Measurements from ENCODE around the gene HOXA4. TPM values are rescaled to one million over a fixed set of nuclear protein-coding genes. Genes with fewer than 3 reads are reported as not detected.

HOXA4 gene
- total RNA-seq, 1 experiment from 2014 or later, result not detected

GRCh38 chr7:27138985-27139333 is 8.4 kb upstream of the HOXA4 start:
- POLR2A ChIA-PET, result no interaction called here
- H3K27me3 Mint-ChIP-seq (ENCODE audit: low read depth), result peaks cover 100% of the 10 kb centered on the region

More at GRCh38 chr7:27138985-27139333, 8.4 kb upstream of the HOXA4 start:
- CTCF ChIA-PET, result interaction anchor here (0.6 kb wide), 1 partner anchor 101 kb away, joined by 3 read pairs; no protein-coding TSS in a partner anchor
- TF ChIP-seq SMAD3 (CRISPR knock-in tag; IDR thresholded peaks at IDR 0.05; ENCODE audit: borderline replicate concordance) (no peak), GRHL2 (CRISPR knock-in tag; IDR thresholded peaks at IDR 0.05; ENCODE audit: insufficient replicate concordance, severe bottlenecking) (no peak), CTCF (IDR thresholded peaks at IDR 0.05) (no peak), ZNF281 (CRISPR knock-in tag; IDR thresholded peaks at IDR 0.05) (no peak), ZNF532 (CRISPR knock-in tag; IDR thresholded peaks at IDR 0.05; ENCODE audit: borderline replicate concordance) (no peak), JUN (CRISPR knock-in tag; IDR thresholded peaks at IDR 0.05) (no peak), NR1H2 (CRISPR knock-in tag; IDR thresholded peaks at IDR 0.05) (no peak), ZNF219 (CRISPR knock-in tag; IDR thresholded peaks at IDR 0.05; ENCODE audit: borderline replicate concordance) (no peak), MLX (CRISPR knock-in tag; IDR thresholded peaks at IDR 0.05) (no peak)
- DNase-seq (ENCODE audit: low spot score), result no peak
- H3K36me3 Mint-ChIP-seq, result no peaks in the 10 kb centered on the region; the same call in 1 of the 2 replicates
- H3K27ac Mint-ChIP-seq, result no peak overlapping the region
- H3K4me3 Mint-ChIP-seq, result peak overlapping the region; percentile 35; the same call in 1 of the 2 replicates
- H3K9me3 Mint-ChIP-seq, result no peaks in the 10 kb centered on the region
- H3K4me1 Mint-ChIP-seq, result peaks cover 21% of the 10 kb centered on the region
- no peak for ATAC-seq

Data from WTC11 (cell line).